GM18520 (cell line): ENCODE results near the gene ADRM1.

ENCODE experiments used
- ATAC-seq: cut with Tn5 transposase; IDR thresholded peaks from one replicate; pipeline ENCODE4 v1.9.1; 2021; ENCODE audit not compliant: unreplicated experiment

Gene ADRM1

GRCh38 chr20:62309947-62310756, 7.4 kb downstream of the ADRM1 start:
- ATAC-seq = no peak

- no peak for ATAC-seq
Observed at GRCh38 chr20:62310757-62311121, 7.9 kb downstream of the ADRM1 start.

GRCh38 chr20:62311150-62311549, 8.4 kb downstream of the ADRM1 start:
- no peak for ATAC-seq

GRCh38 chr20:62311832-62312661, 9.2 kb downstream of the ADRM1 start:
- no peak for ATAC-seq

- no peak for ATAC-seq
Observed at GRCh38 chr20:62312662-62312977, 9.8 kb downstream of the ADRM1 start.

GRCh38 chr20:62313021-62313420, 10.2 kb downstream of the ADRM1 start:
- ATAC-seq = no peak

GRCh38 chr20:62313460-62314338, 10.9 kb downstream of the ADRM1 start:
- no peak for ATAC-seq

- ATAC-seq = no peak
Observed at GRCh38 chr20:62314339-62314638, 11.5 kb downstream of the ADRM1 start.

GRCh38 chr20:62314711-62315302, 12.0 kb downstream of the ADRM1 start:
- no peak for ATAC-seq

GRCh38 chr20:62315773-62316172, 13.0 kb downstream of the ADRM1 start:
- no peak for ATAC-seq

- ATAC-seq = no peak
Observed at GRCh38 chr20:62316331-62317166, 13.8 kb downstream of the ADRM1 start.

GRCh38 chr20:62317167-62317655, 14.4 kb downstream of the ADRM1 start:
- ATAC-seq = no peak

- ATAC-seq = no peak
Observed at GRCh38 chr20:62318400-62319345, 15.9 kb downstream of the ADRM1 start.

GRCh38 chr20:62319346-62319909, 16.6 kb downstream of the ADRM1 start:
- no peak for ATAC-seq

- no peak for ATAC-seq
Observed at GRCh38 chr20:62320581-62321354, 18.0 kb downstream of the ADRM1 start.

- no peak for ATAC-seq
Observed at GRCh38 chr20:62321521-62321948, 18.7 kb downstream of the ADRM1 start.

GRCh38 chr20:62321975-62322374, 19.2 kb downstream of the ADRM1 start:
- ATAC-seq = no peak

GRCh38 chr20:62322492-62323041, 19.8 kb downstream of the ADRM1 start:
- ATAC-seq = no peak
